Fibroblast of mammary gland (primary cell): Measurements from ENCODE around the gene EVI5.

ENCODE experiments used
- DNase-seq: peaks from one replicate; pipeline ENCODE4 v3.0.0-alpha.2; 2010; ENCODE audit warnings: low read depth
- H3K4me3 ChIP-seq: 2 replicates; pipeline ENCODE4 v1.5.1; 2011; ENCODE audit warnings: low read depth, mild to moderate bottlenecking, low read length, moderate library complexity; ENCODE audit not compliant: control insufficient read depth
- TF ChIP-seq, protein P1 (sequence below): conservative IDR thresholded peaks from 2 replicates; pipeline ENCODE4 v1.5.1; 2011; ENCODE audit warnings: low read depth, low read length, inconsistent platforms; ENCODE audit not compliant: control insufficient read depth, insufficient read depth

EVI5 gene

DNA sequence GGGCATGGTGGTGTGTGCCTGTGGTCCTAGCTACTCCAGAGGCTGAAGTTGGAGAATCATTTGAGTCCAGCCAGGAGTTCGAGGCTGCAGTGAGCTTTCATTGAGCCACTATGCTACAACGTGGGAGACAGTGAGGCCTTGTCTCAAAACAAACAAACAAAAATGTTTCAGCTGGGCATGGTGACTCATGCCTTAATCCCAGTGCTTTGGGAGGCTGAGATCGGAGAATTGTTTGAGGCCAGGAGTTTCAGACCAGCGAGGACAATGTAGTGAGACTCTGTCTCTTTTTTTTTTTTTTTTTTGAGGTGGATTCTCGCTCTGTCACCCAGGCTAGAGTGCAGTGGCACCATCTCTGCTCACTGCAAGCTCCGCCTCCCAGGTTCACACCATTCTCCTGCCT, 41.9 kb upstream of the EVI5 start:
- TF ChIP-seq, protein P1, sequence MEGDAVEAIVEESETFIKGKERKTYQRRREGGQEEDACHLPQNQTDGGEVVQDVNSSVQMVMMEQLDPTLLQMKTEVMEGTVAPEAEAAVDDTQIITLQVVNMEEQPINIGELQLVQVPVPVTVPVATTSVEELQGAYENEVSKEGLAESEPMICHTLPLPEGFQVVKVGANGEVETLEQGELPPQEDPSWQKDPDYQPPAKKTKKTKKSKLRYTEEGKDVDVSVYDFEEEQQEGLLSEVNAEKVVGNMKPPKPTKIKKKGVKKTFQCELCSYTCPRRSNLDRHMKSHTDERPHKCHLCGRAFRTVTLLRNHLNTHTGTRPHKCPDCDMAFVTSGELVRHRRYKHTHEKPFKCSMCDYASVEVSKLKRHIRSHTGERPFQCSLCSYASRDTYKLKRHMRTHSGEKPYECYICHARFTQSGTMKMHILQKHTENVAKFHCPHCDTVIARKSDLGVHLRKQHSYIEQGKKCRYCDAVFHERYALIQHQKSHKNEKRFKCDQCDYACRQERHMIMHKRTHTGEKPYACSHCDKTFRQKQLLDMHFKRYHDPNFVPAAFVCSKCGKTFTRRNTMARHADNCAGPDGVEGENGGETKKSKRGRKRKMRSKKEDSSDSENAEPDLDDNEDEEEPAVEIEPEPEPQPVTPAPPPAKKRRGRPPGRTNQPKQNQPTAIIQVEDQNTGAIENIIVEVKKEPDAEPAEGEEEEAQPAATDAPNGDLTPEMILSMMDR, result no peak
- no peak overlapping the region for H3K4me3 ChIP-seq
- DNase-seq, result peak; percentile 52

DNA sequence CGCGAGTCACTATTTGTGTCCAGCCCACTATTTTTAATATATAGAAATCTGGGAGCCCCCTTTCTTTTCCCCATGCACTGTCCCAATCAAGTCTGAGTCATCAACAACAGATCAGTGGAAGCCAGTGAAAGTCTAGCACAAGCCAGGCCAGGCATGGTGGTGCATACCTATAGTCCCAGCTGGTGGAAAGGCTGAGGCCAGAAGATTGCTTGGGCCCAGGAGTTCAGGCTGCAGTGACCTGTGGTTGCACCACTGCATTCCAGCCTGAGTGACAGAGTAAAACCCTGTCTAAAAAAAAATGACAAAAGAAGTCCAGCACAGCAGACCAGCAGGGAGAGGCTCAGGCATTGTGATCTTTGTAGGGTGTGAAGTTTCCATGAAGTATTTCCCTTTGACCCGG, 38.0 kb upstream of the EVI5 start:
- DNase-seq, result peak; percentile 29
- TF ChIP-seq, protein P1, result no peak
- no peak overlapping the region for H3K4me3 ChIP-seq

DNA sequence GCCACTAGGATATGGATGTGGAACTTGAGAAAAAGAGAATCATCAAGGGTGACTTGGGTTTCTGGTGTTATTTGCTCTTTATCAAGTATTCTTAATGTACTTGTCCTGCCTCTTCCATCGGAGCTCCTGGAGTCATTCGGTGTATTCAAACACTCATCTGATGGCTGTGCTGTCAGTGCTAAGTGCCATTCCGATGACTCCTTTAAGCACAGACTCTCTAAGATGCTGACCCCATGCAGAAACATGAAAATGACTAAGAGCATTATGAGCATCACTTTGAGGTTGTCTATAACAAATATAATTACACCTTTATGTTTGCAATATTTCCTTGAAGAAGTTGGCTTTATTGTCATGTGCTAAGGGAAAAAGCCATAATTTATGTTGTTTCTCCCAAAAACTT, 35.6 kb upstream of the EVI5 start:
- peak; percentile 23 for DNase-seq
- TF ChIP-seq, protein P1, result no peak
- no peak overlapping the region for H3K4me3 ChIP-seq

DNA sequence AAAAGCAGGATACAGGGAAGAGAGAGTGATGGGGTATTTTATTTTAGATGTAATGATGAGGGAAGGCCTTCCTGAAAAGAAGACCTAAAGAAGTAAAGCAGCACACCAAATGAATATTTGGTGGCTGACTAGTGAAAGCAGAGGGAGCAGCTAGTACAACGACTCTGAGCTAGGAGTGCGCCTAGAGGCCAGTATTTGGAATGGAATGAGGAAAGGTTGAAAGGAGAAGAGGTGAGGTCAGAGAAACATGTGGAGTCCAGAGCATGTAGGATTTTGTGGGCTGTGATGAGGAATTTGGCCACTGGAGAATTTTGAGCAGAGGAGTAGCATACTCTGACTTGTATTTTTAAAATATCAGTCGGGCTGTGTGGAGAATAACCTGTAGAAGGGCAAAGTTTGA, 35.1 kb upstream of the EVI5 start:
- TF ChIP-seq, protein P1, result peak; percentile 7
- DNase-seq, result peak; percentile 47
- no peak overlapping the region for H3K4me3 ChIP-seq

DNA sequence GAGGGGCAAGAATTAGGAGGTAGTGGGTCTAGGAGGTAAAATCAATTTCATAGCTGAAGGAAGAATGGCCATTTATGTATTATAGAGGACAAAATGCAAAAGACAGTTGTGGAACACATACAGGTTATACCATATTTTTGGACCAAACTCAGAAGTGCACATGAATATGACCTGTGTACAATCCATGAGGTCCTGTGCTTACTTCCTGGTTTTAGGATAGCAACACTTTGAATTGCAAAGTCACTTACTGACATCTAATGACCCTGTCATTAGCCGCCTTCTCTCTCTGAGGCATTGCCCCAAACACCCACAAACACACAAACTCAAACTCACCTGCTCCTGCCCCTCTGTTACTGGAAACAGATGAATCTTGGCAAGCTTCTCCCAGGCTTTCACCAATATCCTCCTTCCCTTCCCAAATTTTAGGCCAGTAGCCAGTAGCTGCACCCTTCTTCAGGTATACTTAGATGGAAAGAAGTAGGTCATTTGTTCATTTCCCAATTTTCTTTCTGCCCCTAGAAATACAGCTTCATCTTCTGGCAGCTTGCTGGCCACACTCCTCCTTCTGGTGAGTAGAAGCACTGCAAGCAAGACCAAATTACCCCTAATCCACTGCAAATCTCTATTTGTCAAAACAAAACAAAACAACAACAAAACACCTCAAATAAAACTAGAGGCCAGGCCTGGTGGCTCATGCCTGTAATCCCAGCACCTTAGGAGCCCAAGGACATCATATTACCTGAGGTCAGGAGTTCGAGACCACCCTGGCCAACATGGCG, 33.3 kb upstream of the EVI5 start:
- H3K4me3 ChIP-seq, result no peak overlapping the region
- TF ChIP-seq, protein P1, result peak; percentile 80
- peak; percentile 55 for DNase-seq

DNA sequence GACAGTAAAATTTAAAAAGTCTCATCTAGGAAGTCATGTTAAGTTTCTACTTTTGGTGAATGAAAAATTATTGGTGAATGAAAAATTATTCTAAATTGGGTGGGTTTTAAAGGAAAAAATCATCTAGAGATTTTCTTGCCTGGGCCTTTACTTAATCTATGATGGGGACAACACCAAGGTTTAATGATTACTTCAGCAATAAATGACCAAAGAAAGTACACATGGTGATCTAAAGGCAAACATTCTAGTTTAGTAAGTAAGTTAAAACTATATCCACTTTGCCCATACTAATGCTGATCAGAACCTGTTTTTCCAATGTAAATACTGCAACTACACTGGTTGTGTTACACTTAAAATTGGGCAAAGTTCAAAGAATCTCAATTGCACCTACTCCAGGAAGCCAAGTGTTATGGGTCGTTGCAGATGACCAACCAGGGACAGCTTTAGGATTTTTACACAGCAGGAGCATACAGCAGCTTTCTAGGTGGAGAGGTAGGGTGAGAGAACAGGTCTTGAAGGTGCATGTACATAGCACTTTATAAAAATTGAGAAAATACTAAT, 32.3 kb upstream of the EVI5 start:
- no peak for DNase-seq
- TF ChIP-seq, protein P1, result no peak
- no peak overlapping the region for H3K4me3 ChIP-seq
